Measurements from ENCODE around the gene THAP12. TPM values are rescaled to one million over a fixed set of nuclear protein-coding genes. Genes with fewer than 3 reads are reported as not detected.

The THAP12 gene
- total RNA-seq, 4 donors from 2014 or later, result 42.7 to 78.6 (median 45.5) TPM

GRCh38 chr11:76391811-76392475 lies 11.0 kb upstream of the THAP12 start:
- TF ChIP-seq CTCF (IDR thresholded peaks at IDR 0.05; ENCODE audit: low read depth), result no peak

GRCh38 chr11:76391021-76391420 lies 10.1 kb upstream of the THAP12 start:
- no peak for TF ChIP-seq CTCF (IDR thresholded peaks at IDR 0.05; ENCODE audit: low read depth)

GRCh38 chr11:76388408-76388807 lies 7.5 kb upstream of the THAP12 start:
- TF ChIP-seq CTCF (IDR thresholded peaks at IDR 0.05; ENCODE audit: low read depth), result no peak

GRCh38 chr11:76385903-76386302 lies 5.0 kb upstream of the THAP12 start:
- TF ChIP-seq CTCF (IDR thresholded peaks at IDR 0.05; ENCODE audit: low read depth), result no peak

- no peak for TF ChIP-seq CTCF (IDR thresholded peaks at IDR 0.05; ENCODE audit: low read depth)
Observed at GRCh38 chr11:76382209-76382608, 1.3 kb upstream of the THAP12 start.

- no peak for TF ChIP-seq CTCF (IDR thresholded peaks at IDR 0.05; ENCODE audit: low read depth)
Observed at GRCh38 chr11:76380159-76380976, 564 bp downstream of the THAP12 start.

GRCh38 chr11:76379807-76380158 lies 1.1 kb downstream of the THAP12 start:
- no peak for TF ChIP-seq CTCF (IDR thresholded peaks at IDR 0.05; ENCODE audit: low read depth)
